Cardiac muscle cell (in vitro differentiated cells and primary cell): Measurements from ENCODE around the gene TTC28. TPM values are rescaled to one million over a fixed set of nuclear protein-coding genes. Genes with fewer than 3 reads are reported as not detected.

Experiments used
- DNase-seq, 2 donors: peaks; one replicate each; pipeline versions ENCODE4 v3.0.0 to v3.0.0-alpha.2; 2010 to 2017; ENCODE audit warnings: low read depth in 1 of 2, low spot score in 1 of 2
- H3K27ac ChIP-seq: fragments of 200-600 bp; sonication (generic); 2 replicates; pipeline ENCODE4 v1.5.1; 2016
- H3K27me3 ChIP-seq: fragments of 200-600 bp; sonication (generic); 2 replicates; pipeline ENCODE4 v1.6.0; 2016; ENCODE audit warnings: control low read depth
- H3K36me3 ChIP-seq: fragments of 200-600 bp; sonication (generic); 2 replicates; pipeline ENCODE4 v1.5.1; 2016; ENCODE audit warnings: control low read depth
- H3K4me1 ChIP-seq: fragments of 200-600 bp; sonication (generic); 2 replicates; pipeline ENCODE4 v1.8.1; 2017; ENCODE audit warnings: low read depth, mild to moderate bottlenecking, mixed run types
- H3K4me3 ChIP-seq: fragments of 200-600 bp; sonication (generic); 2 replicates; pipeline ENCODE4 v1.5.1; 2016; ENCODE audit warnings: mild to moderate bottlenecking
- H3K9me3 ChIP-seq: fragments of 200-600 bp; sonication (generic); 2 replicates; pipeline ENCODE4 v1.5.1; 2017; ENCODE audit warnings: low read depth, mild to moderate bottlenecking, control low read depth
- CTCF ChIP-seq: IDR thresholded peaks from 2 replicates; pipeline ENCODE4 v1.5.1; 2012; ENCODE audit warnings: low read depth, mild to moderate bottlenecking, low read length
- polyA plus RNA-seq: library from polyadenylated mRNA; unstranded; fragments of >200 nt; fragmentation: Nextera tagmentation; extraction: Ambion mirVana; gene quantifications from 2 replicates; pipeline ENCODE4 v1.2.1, GENCODE V29; 2016
- total RNA-seq: library from RNA; depleted of rRNA; stranded (reverse); fragments of >200 nt; gene quantifications from 2 replicates; pipeline ENCODE4 v1.2.3, GENCODE V29; 2016

TTC28 gene
- total and polyA plus RNA-seq, 2 experiments from 2014 or later = 27.3 to 109 TPM

GRCh38 chr22:28034760-28035401 lies 644.8 kb downstream of the TTC28 start:
- no peaks in the 10 kb centered on the region for H3K9me3 ChIP-seq
- H3K4me1 ChIP-seq = peaks cover 38% of the 10 kb centered on the region
- H3K27me3 ChIP-seq = no peaks in the 10 kb centered on the region
- no peak overlapping the region for H3K4me3 ChIP-seq
- DNase-seq = peak; percentile 52 to 84
- peak overlapping the region; percentile 68 for H3K27ac ChIP-seq
- no peaks in the 10 kb centered on the region for H3K36me3 ChIP-seq
- TF ChIP-seq CTCF = no peak

- H3K4me1 ChIP-seq = peaks cover 40% of the 10 kb centered on the region
- no peak for DNase-seq
- no peak overlapping the region for H3K4me3 ChIP-seq
- H3K36me3 ChIP-seq = no peaks in the 10 kb centered on the region
- no peaks in the 10 kb centered on the region for H3K27me3 ChIP-seq
- peak overlapping the region; percentile 68 for H3K27ac ChIP-seq
- TF ChIP-seq CTCF = no peak
- H3K9me3 ChIP-seq = no peaks in the 10 kb centered on the region
These were observed 645.4 kb downstream of the TTC28 start for GRCh38 chr22:28034145-28034759.

GRCh38 chr22:28032861-28033260 lies 646.8 kb downstream of the TTC28 start:
- Histone ChIP-seq H3K27ac (peak overlapping the region; percentile 68), H3K27me3 (no peaks in the 10 kb centered on the region), H3K36me3 (no peaks in the 10 kb centered on the region), H3K9me3 (no peaks in the 10 kb centered on the region), H3K4me3 (no peak overlapping the region), H3K4me1 (peaks cover 46% of the 10 kb centered on the region)
- DNase-seq = peak in 1 of 2 donors; percentile 63
- TF ChIP-seq CTCF = no peak

- peaks cover 54% of the 10 kb centered on the region for H3K4me1 ChIP-seq
- TF ChIP-seq CTCF = no peak
- no peak overlapping the region for H3K4me3 ChIP-seq
- H3K27me3 ChIP-seq = no peaks in the 10 kb centered on the region
- H3K36me3 ChIP-seq = no peaks in the 10 kb centered on the region
- DNase-seq = no peak
- no peak overlapping the region for H3K27ac ChIP-seq
- H3K9me3 ChIP-seq = no peaks in the 10 kb centered on the region
These were observed 648.2 kb downstream of the TTC28 start for GRCh38 chr22:28031383-28031922.

- no peak overlapping the region for H3K4me3 ChIP-seq
- TF ChIP-seq CTCF = no peak
- H3K9me3 ChIP-seq = no peaks in the 10 kb centered on the region
- no peak for DNase-seq
- H3K27me3 ChIP-seq = no peaks in the 10 kb centered on the region
- no peaks in the 10 kb centered on the region for H3K36me3 ChIP-seq
- H3K27ac ChIP-seq = peak overlapping the region; percentile 52
- peaks cover 50% of the 10 kb centered on the region for H3K4me1 ChIP-seq
These were observed 649.2 kb downstream of the TTC28 start for GRCh38 chr22:28030473-28030872.
